ENCODE data around the gene BABAM2.
"Not testable (repeated sequence)": the region's sequence is repeated elsewhere in the genome, so short reads cannot be mapped to it uniquely, and the experiment has no call there.

The BABAM2 gene

DNA sequence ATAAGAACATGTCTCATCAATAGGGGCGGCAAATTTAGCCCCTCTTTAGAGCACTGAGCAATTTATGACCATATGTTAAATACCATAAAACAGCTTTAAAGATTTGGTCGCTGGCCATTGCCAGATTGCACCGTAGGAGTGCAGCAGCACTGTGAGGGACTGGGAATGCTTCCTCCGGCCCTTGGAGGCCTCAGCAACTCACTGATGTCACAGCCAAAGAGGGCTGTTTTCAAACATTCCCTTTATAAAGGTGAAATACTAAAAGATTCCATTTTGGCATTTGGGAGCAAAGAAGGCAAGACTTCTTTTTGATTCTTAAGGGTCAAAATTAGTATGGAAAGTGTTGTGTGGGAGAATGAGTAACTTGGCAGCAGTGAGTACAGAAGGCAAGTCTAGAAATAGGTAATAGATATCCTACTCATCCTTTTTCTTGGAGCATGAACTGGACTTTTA is 63.7 kb downstream of the BABAM2 start:
- DNase-seq = no peak

GRCh38 chr2:27954771-27955383 is 64.3 kb downstream of the BABAM2 start:
- DNase-seq = no peak

DNA sequence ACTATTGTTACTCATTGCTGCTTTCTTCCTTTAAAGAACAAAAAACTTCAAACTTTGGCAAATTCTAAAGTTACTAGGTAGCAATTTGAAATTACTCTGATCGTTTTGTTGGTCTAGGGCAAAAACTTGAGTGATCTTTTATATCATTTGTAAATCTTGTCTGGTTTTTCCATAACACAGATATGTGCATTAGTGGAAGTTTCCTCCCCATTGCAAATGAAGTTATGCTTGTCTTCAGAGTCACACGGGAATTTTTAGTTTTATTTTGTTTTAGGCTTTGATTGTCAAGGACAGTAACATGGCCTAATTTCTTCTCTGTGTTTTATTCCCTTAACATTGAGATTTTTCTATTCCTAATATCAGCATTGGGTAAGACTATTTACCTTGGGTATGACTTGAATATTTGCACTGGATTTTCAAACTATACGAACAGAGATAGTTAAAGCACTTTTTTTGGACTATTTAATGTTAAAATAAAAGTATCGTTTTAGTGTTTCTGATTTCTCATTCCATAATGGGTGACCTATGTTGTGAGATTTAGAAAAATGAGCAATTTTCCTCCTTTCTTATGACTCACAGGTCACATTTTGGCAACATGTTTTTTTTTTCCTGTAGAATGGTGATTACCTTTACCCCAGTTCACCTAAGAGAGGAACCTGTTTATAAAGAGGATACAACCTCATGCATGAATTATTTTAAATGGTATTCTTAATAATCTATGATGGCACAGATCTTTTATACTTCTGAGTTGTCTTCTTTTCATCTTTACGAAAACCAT is 65.0 kb downstream of the BABAM2 start:
- no peak for DNase-seq

DNA sequence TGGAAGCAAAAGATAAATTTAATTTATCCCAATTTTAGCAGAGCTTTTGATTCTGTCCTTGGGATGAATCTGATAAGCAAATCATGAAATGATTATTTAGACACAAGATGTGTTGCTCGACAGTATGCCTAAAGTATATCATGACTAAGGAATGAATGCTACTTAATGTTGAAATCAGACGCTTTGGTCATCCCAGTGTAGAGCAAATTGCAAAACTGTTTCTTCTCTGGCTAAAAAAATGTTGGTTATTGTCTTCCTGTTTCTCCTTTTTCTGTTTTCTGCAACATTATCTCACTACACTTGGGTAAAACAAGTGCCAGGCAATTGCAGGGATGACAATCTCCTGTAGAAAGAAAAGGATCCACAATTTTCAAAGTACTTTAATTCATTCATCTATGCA is 66.4 kb downstream of the BABAM2 start:
- DNase-seq = no peak

DNA sequence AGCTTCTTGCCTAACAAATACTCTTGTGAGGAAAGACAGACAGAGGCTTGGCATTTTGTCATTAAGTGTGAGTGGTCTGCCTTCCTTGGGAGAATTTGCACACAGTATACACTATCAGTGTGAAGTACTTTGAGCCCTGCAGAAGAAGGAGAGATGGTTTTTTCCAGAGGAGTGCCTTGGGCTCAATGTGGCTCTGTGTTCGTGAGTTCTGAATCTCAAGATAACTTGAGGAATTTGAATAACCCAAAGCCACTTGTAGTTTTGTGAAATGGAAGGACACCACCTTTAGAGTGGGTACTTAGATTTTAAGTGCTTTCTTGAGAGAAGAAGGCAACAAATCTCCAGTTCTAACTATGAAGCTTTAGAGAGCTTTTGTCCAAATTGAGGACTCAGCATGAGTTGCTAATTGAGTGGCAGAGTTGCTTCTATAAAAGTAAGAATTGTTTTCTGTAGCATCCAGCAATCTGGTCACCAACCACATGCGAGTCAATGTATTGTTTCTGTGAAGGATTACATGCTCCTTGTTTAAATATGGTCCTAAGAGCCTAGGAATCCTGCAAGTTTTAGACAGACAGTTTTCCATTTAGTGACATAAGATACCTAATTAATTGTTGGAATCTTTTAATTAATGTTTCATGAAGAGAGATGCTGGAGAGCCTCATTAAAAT is 68.3 kb downstream of the BABAM2 start:
- DNase-seq = peak; percentile 97

DNA sequence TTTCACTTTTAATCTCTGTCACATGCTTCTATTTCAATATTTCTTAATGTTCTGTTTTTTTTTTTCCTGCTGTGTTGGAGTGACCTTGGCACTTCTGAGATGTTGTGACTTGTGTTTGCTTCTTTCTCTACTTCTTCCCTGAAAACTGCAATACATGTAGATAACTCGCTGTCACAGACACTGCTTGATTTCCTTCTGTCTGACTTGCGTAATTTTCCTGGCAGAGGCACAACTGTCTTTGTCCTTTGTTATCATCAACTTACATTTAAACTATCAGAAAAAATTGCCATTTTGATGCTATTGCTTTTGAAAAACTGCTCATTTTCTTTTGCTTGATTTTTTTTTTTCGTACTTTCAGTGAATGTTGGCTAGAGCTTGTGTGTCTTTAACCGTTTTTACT is 69.0 kb downstream of the BABAM2 start:
- no peak for DNase-seq

DNA sequence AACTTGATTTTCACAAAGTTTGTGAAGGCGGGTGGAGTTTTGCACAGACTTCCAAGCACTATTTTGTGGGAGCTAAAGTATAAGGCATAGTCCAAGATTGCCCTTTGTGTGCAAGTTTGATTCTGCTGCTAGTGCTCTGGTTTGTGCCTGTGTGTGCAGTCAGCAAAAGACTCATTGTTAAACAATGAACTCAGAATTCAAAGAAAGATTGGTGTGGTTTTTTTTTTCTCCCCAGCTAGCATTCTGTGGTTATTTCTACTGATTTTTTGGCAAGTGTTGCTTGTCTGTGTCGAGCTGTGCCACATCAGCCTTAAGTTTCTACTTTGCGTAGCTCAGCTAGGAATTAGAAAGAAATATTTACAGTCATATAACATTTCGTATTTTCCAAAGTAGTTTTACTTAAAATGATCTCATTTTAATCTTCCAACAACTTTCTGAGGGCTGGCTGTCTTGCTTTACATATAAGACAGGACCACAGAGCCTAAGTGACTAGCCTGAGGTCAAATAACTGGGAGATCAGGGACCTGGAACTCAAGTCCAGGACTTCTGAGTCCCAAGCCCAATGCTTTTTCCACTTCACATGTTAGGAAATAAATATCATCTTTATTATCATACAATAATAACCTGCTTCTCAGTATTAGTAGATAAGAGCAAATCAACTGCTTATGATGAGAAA is 69.8 kb downstream of the BABAM2 start:
- DNase-seq = no peak

DNA sequence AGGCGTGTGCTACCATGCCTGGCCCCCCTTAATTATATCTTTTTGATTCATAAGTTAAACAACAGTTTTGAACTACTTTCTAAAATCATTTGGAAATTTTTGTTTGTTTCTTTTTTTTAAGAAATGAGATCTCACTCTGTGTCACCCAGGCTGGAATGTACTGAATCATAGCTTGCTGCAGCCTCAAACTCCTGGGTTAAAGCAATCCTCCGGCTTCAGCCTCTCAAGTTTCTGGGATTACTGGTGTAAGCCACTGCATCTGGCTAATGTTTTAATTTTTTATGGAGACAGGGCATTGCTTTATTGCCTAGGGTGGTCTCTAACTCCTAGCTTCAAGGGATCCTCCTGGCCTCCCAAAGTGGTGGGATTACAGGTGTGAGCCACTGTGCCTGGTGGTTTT is 71.5 kb downstream of the BABAM2 start:
- DNase-seq = no peak

GRCh38 chr2:27963472-27963871 is 72.9 kb downstream of the BABAM2 start:
- no peak for DNase-seq

DNA sequence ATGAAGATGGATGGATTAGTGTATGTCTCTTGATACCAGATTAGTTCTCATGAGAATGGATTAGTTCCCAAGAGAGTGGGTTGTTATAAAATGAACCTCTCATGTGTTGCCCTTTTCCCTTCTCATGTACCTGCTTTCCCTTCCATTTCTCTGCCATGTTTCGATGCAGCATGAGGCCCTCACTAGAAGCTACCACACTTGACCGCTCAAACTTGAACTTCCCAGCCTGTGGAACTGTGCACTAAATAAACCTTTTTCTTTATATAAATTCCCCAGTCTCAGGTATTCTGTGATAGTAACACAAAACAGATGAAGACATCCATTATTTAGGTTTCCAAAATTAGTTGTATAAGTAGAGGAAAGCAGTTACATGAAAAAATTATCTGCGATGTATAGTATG is 73.5 kb downstream of the BABAM2 start:
- DNase-seq = no peak

DNA sequence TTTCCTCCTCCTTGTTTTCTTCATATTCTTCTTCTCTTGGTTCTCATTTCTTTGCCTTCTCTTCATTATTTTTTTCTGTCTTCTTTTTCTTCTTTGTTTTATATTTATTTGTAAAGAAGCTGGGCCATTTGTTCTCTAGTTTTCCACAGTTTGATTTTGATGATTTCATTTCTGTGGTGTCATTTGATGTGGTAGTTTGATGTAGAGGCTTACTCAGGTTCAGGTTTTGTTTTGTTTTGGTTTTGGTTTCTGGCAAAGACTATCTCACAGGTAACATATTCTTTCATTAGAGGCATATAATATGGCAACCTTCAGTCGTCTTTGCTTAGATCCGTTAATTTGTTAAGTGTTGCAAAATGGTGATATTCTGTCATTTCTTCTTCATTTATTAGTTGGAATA is 75.3 kb downstream of the BABAM2 start:
- DNase-seq = no peak

- peak; percentile 13 for DNase-seq
Measured at GRCh38 chr2:27966466-27966865, 75.9 kb downstream of the BABAM2 start.

DNA sequence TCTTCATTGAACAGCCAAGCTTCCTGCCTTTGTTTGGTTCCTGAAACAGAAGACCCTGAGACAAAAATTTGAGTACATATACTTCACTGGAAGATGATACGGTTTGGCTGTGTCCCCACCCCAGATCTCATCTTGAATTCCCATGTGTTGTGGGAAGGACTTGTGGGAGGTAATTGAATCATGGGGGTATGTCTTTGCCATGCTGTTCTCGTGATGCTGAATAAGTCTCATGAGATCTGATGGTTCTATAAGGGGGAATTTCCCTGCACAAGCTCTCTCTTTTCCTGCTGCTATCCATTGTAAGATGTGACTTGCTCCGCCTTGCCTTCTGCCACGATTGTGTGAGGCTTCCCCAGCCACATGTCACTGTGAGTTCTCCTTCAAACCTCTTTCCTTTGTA is 76.5 kb downstream of the BABAM2 start:
- DNase-seq = no peak

DNA sequence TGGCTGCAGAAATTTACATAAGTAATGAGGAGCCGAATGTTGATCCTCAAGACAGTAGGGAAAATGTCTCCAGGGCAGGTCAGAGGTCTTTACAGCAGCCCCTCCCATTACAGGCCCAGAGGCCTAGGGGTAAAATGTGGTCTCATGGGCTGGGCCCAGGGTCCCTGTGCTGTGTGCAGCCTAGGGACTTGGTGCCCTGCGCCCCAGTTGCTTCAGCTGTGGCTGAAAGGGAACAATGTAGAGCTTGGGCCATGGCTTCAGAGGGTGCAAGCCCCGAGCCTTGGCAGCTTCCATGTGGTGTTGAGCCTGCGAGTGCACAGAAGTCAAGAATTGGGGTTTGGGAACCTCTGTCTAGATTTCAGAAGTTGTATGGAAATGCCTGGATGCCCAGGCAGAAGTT is 77.5 kb downstream of the BABAM2 start:
- DNase-seq = not testable (repeated sequence)

- DNase-seq = not testable (repeated sequence)
Measured at GRCh38 chr2:27968957-27969356, 78.4 kb downstream of the BABAM2 start.

DNA sequence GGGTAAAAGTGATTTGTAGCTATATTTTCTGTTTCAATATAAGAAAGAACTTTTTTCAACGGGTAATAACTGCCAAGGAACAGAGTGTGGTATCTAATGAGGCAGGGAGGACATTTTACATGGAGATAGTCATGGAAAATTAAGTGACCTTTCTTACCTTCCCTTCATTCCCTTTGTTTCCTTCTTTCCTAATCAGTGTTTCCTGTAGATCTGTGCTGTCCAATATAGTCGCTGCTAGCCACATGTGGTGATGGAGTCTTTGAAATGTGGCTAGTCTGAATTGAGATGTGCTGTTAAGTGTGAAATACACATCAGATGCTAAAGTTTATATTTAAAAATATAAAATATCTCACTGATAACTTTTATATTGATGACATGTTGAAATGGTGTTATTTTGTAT is 81.8 kb downstream of the BABAM2 start:
- no peak for DNase-seq

- no peak for DNase-seq
Measured at GRCh38 chr2:27973592-27973991, 83.1 kb downstream of the BABAM2 start.

- no peak for DNase-seq
Measured at GRCh38 chr2:27976308-27976707, 85.8 kb downstream of the BABAM2 start.

- no peak for DNase-seq
Measured at GRCh38 chr2:27977731-27978312, 87.3 kb downstream of the BABAM2 start.

DNA sequence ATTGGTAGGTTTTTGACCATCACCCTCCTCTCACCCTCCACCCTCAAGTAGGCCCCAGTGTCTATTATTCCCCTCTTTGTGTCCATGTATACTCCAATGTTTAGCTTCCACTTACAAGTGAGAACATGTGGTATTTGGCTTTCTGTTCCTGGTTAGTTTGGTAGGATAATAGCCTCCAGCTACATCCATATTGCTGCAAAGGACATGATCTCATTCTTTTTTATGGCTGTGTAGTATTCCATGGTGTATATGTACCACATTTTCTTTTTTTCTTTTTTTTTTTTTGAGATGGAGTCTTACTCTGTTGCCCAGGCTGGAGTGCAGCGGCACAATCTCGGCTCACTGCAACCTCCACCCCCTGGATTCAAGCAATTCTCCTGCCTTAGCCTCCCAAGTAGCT is 88.2 kb downstream of the BABAM2 start:
- DNase-seq = not testable (repeated sequence)

- DNase-seq = no peak
Measured at GRCh38 chr2:27980242-27980641, 89.7 kb downstream of the BABAM2 start.

- DNase-seq = no peak
Measured at GRCh38 chr2:27984153-27984552, 93.6 kb downstream of the BABAM2 start.

GRCh38 chr2:27988306-27988705 is 97.8 kb downstream of the BABAM2 start:
- no peak for DNase-seq
